CD4-positive, alpha-beta T cell treated with Interleukin-4 for 4 hours (primary cell): Measurements from ENCODE around the gene MICALL2.

Source experiments
- DNase-seq: peaks from one replicate; pipeline ENCODE4 v3.0.0-alpha.2; 2020

MICALL2 gene

DNA sequence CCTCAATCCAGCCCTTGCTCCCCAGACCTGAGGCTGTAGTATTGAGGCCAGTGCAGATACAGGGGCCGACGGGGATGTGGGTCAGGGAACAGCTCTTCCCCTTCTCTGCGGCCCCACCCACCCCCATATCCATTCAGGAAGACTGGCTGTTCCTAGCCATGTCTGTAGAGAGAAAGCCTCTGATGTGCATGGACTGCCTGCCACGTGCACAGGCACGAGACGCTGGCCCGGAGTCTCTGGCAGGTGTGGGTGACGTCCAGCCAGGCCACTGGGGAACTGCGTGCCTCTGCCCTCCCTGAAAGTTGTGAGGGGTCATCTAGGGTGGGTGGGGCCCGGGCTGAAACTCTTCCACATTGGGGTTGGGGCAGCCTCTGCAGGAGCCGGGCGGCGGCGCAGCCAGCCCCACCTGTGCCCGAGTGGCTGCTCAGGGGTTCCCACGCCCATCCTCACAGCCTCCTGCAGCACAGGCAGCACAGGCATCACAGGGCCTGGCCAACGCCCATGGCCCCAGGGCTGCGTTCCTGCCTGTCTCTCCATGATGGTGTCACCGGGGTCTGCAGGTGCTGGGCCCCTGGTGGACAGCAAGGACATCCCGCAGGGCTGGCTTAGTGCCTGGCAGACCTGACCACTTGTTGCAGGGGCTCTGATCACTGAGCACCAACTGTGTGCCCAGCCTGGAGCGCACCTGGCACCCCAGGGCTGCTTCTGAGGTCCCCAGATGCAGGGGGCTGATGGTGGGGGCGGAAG lies 27.5 kb downstream of the MICALL2 start:
- no peak for DNase-seq

- no peak for DNase-seq
Observed at GRCh38 chr7:1431226-1431625, 28.0 kb downstream of the MICALL2 start.

DNA sequence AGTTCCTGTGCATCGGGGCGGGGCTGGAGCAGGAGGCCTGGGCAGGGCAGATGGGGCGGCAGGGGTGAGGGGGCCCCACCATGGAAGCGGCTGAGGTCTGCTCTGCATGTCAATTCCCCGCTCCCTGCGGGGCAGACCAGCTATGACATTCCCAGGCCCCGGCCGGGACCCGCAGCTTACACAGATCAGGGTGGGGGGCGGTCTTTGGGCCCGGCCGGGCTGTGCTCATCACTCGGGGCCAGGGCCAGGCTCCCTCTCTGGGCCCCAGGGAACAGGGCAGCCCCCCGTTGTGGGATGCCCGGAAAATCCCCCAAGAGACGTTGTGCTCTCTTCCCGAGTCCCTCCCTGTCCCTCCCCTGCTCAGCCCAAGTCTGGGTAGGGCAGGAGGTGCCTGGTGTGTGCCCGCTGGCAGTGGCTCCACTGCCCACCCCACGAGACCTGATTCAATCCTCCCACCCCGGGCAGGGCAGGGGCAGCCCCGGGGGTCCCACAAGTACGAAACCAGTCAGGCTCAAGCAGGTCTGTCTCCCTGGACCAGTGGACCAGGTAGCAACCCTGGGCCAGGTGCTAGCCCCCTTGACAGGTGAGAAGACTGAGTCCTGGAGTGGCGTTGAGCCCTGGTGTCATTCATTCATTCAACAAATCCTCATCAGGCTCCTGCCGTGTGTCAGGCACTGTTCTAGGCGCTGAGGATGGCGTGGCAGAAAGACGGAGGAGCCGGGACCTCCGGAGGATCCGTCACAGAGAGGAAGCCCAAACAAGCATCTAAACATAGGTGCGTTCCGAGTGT lies 29.0 kb downstream of the MICALL2 start:
- no peak for DNase-seq

DNA sequence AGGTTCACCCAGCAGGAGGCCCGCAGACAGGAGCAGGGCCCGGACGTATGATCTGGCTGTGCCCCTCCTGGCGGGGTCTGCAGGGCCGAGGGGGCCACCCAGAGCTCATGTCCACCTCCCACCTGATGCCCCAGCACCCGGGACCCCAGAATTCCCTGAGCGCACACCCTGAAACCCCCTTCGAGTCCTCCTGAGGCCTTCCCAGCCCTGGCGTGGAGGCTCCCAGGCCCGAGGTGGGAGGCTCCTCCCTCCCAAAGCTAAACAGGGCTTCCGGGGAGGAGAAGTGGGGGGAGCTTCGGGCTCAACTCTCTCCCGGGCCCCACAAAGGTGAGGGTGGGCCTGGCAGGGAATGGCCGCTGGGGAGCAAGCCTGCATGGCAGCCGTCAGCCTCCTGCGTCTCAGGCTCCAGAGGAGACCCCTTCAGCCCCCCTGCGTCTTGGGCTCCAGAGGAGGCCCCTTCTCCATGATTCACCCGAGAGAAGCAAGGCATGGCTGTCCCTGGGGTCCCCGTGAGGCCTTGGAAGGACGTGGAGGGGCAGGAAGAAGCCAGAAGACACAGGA lies 30.2 kb downstream of the MICALL2 start:
- DNase-seq, result no peak

DNA sequence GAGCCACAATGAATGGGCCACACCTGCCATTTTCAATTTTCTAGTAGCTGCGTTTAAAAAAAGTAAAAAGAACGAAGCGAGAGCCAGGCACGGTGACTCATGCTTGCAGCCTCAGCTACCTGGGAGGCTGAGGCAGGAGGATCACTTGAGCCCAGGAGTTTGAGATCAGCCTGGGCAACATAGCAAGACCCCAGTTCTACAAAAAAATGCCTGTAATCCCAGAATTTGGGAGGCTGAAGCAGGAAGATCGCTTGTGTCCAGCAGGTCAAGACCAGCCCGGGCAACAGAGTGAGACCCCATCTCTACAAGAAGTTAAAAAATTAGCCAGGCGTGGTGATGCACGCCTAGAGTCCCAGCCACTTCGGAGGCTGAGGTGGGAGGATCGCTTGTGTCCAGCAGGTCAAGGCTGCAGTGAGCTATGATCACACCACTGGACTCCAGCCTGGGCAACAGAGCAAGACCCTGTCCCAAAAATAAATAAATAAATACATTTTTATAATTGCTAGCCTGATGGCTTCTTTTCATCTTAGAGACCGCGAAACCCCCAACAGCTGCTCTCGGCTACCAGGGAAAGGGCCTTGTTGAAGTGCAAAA lies 32.1 kb downstream of the MICALL2 start:
- no peak for DNase-seq

- DNase-seq, result no peak
Observed at GRCh38 chr7:1426474-1426873, 32.8 kb downstream of the MICALL2 start.

DNA sequence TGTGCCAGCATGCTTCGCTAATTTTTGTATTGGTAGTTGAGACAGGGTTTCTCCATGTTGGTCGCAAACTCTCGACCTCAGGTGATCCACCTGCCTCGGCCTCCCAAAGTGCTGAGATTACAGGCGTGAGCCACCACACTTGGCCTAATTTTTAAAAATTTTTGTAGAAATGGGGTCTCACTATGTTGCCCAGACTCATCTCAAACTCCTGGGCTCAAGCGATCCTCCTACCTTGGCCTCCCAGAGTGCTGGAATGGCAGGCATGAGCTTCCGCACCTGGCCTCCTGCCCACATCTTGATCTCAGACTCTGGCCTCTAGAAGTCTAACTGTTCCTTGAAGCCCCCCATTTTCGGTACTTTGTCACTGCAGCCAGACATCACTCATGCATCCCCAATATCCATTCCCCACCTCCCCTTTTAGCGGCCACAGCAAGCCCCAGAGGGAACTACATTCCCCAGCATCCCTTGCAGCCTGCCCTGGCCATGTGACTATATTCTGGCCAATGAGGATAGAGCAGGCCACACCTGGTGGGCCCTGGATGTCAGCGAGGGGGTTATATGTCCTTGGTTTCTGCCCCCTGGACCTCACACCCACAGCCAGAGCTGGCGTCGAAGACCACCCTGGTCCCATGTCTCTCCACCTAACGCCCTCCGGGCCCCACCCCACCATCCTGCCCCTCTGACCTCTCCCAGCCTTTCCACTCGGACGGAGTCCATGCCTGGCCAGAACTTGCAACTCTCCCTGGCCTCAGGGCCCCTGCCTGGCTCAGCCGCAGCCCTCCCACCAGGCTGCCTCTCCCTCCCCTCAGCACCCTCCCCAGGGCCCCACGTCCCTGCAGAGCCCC lies 33.8 kb downstream of the MICALL2 start:
- DNase-seq, result no peak

DNA sequence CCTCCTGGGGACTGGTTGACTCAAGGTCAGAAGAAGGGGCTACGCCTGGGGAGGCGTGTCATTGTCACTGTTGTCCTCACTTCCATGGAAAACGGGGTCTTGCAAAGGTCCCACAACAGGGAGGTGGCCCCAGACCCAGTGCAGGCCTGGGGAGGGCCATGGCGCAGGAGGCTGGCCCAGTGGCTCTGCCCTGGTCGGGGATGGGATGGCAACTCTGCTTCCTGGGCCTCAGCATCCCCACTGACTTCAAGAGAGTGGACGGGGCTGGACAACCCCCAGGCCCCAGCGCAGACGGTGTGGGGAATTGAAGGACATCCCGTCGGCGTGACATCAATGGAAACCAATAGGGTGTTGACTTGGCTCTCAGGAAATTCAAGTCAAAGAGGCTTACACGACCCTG lies 35.2 kb downstream of the MICALL2 start:
- DNase-seq, result no peak

DNA sequence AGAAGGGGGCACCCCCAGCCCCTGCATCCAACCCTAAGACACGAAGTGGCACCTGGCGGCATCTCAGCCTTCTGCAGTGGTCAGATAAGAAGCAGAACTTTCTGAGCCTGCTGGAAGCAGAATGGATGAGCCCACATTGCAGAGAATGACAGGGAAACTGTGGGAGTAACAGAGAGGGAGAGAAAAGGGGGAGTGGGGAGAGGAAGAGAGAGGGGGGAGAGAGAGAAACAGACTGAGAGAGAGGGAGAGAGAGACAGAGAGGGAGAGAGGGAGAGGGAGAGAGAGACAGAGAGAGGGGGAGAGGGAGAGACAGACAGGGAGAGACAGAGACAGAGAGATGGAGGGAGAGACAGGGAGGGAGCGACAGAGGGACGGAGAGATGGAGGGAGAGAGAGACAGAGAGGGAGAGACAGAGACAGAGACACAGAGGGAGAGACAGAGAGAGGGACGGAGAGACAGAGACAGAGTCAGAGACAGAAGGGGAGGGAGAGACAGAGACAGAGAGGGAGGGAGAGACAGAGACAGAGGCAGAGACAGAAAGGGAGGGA lies 35.9 kb downstream of the MICALL2 start:
- DNase-seq, result no peak

DNA sequence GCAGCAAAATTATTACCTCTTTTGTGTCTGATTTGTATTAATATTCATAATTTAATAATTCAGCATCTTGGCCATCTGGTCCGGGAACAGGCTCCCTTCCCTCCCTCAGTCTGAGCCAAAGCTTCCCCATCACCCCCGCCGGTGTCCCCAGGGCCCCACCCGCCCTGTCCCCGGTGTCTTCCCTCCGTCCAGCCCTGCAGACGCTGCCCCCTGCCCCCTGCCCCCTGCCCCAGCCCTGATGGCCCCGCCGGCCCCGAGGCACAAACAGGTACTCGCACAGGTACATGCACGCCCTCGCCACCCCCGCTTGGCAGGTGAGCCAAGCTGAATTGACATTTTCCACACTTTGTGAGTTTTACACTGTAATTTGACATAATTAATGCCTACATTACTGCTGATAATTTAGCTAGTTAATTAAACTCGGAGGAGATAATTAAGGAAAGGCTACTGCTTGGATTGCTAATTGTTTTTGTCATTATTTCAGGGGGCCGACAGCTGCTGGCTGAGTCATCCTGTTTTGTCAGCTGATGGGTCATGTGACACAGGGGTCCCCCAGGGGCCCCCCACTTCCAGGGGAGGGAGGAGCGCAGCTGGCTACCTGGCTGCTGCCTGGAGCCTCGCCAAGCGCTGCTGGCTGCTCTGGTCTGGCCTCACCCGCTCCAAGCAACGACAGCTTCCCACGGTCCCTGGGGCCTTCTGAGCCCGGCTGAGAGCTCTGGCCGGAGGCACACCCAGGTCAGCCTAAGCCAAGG lies 36.6 kb downstream of the MICALL2 start:
- DNase-seq, result no peak

GRCh38 chr7:1421946-1422345 lies 37.3 kb downstream of the MICALL2 start:
- no peak for DNase-seq

GRCh38 chr7:1421020-1421790 lies 38.1 kb downstream of the MICALL2 start:
- DNase-seq, result no peak

GRCh38 chr7:1419688-1420087 lies 39.6 kb downstream of the MICALL2 start:
- no peak for DNase-seq

DNA sequence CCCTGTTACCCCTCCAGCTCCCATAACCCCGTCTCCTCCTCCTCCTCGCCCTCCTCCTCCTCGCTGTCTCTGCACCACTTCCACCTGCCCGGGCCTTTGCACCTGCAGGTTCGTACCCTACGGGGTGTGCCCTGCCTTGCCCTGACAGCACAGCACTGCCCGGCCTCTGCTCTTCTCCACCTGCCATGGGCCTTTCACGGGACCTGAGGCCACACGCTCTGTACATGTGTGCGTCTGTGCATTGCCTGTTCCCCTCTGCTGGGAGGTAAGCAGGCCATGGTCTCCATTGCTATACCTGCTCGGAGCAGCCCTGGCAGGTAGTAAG lies 40.0 kb downstream of the MICALL2 start:
- DNase-seq, result no peak

- DNase-seq, result no peak
Observed at GRCh38 chr7:1418505-1419309, 40.6 kb downstream of the MICALL2 start.

DNA sequence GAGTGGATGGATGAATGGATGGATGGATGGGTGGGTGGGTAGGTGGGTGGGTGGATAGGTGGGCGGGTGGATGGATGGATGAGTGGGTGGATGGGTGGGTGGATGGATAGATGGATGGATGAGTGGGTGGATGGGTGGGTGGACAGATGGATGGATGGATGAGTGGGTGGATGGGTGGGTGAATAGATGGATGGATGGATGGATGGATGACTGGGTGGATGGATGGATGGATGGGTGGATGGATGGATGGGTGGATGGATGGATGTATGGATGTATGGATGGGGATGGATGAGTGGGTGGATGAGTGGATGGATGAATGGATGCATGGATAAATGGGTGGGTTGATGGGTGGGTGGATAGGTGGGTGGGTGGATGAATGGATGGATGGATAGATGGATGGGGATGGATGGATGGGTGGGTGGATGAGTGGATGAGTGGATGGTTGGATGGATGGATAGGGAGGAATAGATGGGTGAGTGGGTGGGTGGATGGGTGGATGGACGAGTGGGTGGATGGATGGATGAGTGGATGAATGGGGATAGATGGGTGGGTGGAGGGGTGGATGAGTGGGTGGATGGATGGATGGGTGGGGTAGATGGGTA lies 43.8 kb downstream of the MICALL2 start:
- DNase-seq, result no peak

DNA sequence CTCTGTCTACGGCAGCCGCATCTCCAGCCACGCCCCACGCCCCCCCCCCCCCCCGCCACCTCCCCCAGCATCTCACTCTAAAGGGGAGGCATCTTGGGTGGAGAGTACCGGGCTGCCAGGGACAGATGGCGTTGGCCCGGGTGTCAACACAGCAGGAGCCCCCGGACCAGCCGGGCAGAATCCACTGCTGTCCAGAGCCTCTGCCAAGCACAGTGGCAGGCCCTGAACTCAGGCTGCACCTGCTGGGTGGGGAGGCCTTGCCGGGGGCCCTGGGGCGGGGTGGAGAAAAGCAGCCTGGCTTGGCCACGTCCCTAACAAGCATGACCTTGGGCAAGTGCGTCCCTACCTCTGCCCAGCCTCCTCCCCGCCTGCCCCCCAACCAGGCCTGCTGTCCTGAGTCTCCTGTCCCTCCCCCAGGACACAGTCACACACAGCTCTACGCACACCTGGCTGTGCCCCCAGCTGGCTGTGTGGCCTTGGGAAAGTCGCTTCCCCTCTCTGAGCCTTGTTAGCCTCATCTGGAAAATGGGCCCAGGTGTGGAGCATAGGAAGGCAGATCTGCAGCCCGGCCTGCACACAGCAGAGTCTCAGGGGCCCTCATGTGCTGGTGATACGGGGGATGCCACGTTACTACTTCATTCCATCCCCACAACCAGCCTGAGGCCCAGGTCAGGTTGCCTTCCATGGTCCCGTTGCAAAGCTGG lies 45.2 kb downstream of the MICALL2 start:
- DNase-seq, result no peak

DNA sequence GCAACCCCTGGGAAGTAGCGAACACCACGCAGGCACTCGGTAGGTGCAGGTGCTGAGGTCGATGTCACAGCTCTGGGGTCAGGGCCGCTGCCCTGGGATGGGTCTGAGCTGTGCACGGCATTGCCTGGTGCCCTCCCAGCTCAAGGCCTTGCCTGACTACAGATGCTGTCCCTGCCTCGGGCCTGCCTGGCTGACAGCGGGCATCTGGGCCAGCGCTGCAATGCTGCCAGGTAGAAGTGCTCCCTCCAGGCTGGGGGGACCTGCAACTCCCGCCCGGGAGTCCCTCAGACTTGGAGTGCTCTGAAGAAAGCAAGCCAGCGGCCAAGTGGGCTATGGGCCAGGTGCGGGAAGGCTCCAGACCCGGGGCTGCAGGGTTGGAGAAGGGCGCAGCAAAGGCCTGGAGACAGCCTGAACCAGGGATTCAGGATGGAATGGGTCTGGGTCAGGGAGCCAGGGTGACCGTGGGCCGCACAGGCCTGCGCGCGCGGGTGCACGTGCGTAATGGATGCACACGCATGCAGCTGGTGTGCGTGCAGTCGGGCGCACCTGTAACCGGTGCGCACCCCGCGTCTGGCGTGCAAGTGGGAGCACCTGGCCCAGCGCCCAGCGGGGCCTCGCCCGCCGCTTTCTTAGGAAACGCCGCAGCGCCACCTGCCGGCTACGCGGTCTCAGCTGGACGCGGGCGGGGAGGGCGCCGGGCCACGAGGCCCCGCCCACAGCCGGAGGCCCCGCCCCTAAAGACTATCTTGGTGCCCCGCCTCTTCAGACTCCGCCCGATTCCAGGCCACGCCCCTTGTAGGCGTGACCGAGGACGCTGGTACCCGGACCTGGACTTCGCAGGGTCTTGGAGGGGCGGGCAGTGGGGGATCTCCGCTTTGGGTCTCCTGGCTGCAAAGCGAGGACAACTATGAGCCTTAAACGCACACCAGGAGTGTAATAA lies 46.7 kb downstream of the MICALL2 start:
- DNase-seq, result peak; percentile 73
